NCI-H82 treated with DMSO at 0.1 percent for 48 hours (cell line): ENCODE results near the gene CFAP206.

Source experiments
- DNase-seq: peaks from one replicate; lab custom pipeline; 2025; ENCODE audit not compliant: unreplicated experiment; lab: John Stamatoyannopoulos, UW

CFAP206 gene, protein sequence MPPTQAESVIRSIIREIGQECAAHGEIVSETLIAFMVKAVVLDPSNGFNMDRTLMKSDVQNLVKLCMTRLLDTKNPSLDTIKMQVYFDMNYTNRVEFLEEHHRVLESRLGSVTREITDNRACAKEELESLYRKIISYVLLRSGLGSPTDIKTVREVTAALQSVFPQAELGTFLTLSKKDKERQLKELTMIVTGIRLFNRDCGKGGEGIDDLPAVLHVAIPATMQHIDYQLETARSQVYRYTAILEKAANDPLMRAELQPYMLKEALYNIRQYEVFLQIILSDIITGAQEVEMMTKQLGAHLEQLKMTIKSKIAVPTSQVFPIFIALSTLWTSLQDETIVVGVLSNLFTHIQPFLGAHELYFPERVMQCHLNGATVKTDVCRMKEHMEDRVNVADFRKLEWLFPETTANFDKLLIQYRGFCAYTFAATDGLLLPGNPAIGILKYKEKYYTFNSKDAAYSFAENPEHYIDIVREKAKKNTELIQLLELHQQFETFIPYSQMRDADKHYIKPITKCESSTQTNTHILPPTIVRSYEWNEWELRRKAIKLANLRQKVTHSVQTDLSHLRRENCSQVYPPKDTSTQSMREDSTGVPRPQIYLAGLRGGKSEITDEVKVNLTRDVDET

DNA sequence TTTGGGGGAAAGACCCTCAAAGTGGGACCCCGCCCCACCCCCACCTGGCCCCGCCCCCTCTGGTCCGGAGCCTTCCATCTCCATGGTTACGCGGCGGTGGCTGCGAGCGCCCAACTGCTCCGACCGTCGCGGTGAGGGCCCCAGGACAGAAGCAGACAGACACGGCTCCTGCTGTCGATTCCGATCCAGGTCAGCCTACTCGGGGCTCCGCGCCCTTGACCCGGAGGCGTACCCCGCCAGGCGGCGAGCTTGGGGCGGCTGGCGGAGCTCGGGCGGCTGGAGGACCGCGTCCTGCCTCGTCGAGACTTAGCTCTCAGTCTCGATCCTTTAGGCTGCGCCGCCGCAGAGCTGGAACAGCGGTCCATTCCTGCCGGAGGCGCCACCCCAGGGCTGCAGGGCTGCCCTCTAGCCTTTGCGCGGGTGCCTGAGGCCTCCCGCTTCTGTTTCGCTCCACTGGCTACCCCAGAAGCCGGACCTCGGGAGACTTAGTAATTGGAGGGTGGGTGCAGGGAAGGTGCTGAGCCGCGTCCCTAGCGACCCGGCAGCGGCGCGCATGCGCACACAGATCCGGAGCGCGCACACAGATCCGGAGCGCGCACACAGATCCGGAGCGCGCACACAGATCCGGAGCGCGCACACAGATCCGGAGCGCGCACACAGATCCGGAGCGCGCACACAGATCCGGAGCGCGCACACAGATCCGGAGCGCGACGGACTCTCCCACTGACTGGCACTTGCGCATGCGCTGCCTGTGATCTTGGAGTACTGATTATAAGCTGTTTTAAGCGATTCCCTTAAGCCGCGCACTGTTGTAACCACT, at the start of gene CFAP206:
Gene CFAP206 (plus strand): TSS at position 72 of the 820 bp plus-strand sequence. CDS start 1,868 bp downstream, outside the sequence.
- DNase-seq: peak; percentile 72

DNA sequence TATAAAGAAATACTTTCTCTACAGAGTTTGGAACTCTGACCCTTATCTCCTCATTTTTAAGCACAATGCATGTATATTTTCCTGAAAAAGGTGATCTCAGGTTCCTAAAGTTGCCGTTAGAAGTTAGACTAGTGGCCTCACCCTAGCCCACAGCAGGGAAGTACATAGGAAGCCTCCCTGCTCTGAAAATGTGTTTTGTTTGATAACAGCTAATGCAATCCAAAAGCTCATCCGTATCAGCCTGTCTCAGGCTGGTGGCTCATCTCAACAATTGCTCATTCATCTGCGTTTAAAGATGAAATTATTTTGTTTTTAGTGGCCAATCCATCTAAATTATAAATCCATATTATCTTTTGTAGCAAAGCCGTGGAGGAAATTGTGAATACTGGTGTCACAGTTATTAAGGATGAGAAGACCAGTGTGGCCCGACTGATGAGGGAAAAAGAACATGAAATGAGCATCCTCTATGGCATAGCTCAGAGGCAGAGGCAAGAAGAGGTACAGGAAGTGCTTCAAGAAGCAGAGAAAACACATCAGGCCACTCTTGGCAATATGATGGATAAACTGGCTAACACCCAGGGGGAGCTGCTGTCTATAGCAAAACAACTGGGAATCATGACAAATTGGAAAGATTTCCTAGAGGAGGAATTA, 43.0 kb upstream of the CFAP206 start:
- no peak for DNase-seq

DNA sequence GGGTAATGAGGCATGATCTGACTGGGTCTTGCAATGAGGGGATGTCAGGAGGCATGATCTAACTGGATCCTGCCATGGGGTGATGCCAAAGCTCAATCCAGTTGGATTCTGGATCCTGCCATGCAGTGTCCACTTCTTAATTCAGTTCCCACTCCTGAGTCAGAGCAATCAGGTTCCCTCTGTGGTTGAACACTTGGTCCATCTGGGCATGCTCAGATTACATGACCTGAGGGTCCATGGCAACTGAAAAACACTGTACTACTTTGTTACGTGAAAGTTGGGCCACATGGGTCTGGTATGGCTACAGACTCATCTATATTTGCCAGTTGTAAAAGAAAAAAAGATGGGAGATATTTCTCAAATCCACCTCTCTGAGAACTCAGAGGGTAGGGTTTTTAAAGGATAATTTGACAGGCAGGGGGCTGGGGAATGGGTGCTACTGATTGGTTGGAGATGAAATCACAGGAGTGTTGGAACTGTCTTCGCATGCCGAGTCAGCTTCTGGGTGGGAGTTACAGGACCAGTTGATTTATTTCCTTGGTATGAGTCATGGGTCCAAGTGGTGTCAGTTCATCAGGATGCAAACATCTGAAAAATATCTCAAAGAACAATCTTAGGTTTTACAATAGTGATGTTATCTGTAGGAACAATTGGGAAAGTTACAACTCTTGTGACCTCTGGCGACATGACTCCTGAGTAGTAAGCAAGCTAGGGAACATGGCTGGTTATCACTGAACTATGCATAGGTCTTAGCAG, 41.5 kb upstream of the CFAP206 start:
- DNase-seq: no peak

DNA sequence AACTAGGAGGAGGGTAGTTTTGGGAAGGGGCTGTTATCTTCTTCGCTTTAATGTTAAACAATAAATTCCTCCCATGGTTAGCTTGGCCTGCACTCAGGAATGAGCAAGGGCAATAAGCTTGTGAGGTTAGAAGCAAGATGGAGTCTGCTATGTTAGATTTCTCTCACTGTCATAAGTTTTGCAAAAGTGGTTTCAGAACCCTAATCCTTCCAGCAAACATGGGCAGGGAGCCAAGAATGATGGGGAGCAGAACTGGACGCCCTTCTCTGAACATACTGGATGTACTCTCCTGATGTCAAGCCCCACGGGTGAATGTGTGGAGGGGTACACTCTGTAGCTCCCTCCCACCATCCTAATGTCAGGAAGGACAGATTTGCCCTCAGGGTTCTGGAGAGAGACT, 40.9 kb upstream of the CFAP206 start:
- DNase-seq: no peak

DNA sequence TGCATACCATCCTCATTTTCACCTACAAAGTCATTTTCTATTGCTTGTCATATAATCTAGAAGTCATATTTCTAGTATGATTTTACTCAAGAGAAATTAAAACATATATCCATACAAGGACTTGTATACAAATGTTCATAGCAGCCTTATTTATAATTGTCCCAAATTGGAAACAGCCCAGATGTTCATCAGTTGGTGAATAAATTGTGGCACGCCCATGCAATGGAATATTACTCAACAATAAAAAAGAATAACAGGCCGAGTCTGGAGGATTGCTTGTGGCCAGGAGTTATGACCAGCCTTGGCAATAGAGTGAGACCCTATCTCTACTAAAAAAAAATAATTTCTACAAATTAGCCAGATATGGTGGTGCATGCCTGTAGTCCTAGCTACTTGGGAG, 34.4 kb upstream of the CFAP206 start:
- DNase-seq: no peak

DNA sequence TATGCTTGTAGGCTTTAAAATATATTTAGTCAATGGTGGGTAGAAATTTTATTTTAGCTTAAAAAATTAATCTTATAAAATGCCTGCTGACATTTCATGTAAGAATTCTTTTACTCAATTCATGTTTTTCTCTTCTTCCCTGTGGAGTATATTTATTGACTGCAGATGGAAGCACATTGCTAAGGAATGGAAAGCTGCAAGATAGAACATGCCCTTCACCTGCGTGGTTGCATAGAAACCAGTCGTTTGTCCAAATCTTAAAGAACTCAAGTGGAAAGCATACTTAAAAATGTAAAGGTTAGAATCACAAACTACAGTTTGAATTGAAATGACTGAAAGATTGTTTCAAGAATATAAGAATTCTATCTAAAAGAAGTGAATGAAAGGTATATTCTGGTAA, 32.5 kb upstream of the CFAP206 start:
- DNase-seq: no peak

DNA sequence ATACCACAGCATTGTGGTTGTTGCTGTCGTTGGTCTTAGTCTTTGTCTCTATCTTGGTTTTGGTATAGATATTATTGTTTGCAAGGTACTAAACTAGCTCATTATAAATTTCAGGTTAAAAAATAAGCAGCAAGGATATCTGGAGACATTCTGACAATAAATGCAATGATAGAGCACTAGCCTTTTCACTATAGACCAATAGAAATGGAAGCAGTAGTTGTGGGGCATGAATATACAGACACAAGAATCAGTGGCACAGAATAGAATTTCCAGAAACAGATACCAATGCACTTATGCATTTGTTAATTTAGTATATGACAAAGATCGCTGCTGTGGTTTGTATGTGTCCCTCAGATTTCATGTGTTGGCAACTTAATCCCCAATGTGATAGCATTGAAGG, 31.1 kb upstream of the CFAP206 start:
- no peak for DNase-seq

DNA sequence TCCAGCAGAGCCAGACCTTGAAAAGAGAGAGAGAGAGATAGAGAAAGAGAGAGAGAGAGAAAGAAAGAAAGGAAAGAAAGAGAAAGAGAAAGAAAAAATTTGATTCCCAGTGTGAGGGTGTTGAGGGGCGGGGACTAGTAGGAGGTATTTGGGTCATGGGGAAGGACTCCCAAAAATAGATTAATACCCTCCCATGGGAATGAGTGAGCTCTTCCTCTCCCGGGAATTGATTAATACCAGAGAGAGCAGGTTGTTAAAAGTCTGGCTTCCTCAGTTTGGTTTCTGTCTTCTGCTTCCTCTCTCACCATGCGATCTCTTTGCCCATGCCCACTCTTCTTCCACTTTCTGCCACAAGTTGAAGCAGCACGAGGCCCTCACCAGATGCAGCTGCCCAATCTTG, 28.8 kb upstream of the CFAP206 start:
- DNase-seq: no peak

DNA sequence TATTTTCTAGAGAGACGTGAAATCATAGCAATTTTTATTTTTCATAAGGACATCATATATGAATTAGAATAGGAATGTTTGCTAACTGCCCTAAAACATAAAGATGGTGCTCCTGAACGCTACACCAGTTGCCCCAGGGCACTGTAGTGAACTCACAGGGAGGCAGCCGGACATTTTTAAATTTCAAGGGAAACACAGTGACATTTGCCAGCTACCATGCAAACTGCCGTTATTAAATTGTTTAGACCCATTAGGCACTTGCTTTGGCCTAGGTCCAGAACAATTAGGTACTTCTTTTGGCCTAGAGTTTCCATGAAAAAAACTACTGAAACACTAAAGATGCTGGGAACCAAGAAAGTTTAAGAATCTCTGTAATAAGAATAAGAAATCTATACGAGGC, 24.9 kb upstream of the CFAP206 start:
- DNase-seq: no peak

DNA sequence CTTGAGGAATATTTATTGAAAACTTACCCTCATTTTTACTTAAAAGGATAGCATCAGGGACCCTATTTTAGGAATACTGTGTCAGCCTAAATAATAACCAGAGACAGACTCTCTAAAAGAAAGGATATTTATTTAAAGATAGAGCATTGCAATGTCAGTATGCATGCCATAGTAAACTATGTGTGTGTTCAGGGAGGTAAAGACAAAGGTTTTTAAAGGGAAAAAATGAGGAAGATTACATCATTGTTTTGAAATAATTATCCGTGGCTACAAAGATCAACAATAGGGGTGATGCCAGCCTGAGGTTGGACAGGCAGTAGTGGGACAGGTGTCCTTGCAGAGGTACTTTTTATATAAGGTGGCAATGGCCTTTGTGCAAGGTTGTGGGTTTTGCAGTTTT, 23.7 kb upstream of the CFAP206 start:
- DNase-seq: no peak

DNA sequence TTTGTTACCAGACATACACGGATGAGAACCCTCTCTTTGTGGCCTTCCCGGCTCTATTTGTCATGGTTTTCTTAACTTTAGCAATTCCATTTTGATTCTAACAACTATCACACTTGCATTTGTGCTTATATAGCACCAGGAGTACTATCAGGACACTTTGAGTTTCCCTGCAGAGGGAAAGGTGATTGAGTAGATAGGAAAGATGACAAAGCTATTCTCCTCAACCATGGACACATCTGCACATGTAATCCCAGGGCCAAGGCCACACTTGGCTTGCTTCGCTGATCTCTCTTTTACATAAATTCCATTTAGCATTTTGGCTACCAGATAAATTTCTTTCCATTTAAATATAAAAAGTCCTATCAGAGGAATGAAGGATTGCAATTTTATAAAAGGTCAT, 23.3 kb upstream of the CFAP206 start:
- no peak for DNase-seq

DNA sequence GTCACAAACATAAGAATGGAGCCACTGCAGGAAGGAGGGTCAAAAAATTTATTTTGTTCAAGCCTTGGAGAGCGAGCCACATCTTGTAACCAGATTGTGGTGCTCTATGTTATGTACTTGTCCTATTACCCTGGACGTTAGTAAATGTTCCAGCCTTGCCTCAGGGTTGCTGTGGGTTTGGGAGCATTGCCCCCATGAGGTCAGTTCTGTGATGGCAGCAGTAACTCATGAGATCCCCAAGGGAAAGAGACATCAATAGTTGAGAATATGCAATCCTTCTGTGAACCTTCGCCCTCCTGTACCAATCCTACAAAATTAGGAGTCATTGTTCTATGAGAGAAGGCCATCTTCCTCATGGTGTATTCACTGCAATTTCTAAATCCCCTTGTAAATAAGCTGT, 16.4 kb upstream of the CFAP206 start:
- DNase-seq: no peak

DNA sequence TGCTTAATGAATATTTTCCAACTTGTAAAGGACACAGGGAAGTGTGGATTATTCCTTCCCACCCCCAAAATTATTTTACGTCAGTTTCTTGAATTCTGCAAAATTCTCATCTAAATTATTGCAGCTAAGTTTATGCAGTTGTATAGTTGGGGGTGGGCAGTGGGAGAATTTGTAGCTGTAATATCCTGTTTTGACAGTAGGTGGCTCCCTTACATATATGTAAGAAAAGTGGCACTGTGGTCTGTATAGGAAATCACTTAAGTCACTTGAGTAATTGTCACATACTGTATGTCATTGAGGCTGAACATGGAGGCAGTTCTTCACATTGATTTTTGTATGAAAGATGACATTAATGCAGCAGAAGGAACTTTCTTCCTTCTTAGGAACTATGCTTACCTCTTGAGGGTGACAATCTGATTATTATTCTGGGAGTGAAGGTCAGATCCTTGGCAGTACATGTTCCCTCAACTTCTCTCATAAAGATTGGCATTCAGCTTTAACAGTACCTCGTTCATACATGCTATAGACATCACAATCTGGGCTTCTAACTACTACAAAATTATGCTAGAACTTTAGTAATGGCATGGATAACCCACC, 14.6 kb upstream of the CFAP206 start:
- peak; percentile 26 for DNase-seq

DNA sequence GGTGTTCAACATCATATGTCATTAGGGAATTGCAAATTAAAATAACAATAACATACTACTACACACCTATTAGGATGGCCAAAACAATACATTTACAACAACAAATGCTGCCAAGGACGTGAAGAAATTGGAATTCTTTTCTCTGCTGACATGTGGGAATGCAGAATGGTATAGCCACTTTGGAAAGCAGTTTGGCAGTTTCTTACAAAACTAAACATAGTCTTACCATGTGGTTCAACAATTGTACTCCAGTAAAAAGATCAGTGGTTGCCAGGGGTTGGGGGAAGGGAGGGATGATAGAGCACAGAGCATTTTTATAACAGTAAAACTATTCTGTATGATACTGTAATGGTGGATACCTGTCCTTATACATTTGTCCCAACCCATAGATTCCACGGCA, 12.3 kb upstream of the CFAP206 start:
- no peak for DNase-seq

DNA sequence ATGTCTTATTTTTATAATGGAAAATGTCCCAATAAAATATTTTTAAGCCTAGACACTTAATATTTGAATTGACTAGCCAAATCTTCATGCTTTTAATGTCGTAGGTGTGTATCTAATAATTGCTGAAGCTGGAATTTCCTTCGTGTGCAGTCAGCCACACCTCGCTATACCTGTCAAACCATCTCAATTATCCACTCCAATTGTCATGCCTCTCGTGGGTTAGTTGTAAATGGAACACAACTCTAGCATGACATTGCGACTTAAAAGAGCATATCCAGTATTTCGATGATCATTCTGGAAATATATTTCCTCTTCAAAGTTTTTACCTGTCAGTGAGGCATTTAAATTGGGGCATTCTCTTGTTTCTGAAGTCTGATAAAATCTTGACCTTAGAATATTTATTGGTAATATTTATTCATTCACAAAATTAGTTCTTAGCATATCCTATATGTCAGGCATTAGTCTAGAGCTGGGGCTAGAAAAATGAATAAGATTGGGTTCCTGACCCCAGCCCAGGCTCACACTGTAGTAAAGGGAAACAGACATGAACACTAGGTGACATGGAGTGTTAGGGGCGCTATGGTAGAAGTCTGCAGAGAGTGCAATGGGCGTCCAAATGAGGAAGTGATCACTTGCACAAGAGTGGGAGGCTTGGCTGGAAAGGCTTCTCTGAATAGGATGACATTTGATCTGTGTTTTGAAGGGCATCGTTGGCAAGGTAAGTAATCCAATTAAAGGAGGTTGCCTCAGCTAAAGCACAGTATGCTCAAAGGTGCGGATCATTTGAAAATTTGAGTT, 11.0 kb upstream of the CFAP206 start:
- DNase-seq: peak; percentile 42

DNA sequence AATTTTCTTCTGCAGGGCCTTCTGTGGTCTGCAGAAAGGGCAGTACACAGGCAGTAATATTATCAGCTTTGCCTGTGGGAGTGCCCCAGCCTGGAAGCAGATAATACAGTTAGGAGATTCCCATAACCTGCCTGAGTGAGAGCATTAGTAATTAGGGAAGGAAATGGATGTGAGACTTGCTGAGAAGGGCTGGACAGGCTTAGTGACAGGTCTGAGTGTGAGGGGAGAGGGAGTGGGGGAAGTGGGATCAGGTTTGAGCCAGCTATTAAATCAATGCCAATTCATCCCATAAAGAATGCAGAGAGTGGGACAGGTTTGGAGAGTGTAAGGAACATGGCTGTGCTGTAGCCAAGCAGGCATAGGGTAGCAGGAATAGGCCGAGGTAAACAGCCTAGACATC, 10.1 kb upstream of the CFAP206 start:
- peak; percentile 80 for DNase-seq

DNA sequence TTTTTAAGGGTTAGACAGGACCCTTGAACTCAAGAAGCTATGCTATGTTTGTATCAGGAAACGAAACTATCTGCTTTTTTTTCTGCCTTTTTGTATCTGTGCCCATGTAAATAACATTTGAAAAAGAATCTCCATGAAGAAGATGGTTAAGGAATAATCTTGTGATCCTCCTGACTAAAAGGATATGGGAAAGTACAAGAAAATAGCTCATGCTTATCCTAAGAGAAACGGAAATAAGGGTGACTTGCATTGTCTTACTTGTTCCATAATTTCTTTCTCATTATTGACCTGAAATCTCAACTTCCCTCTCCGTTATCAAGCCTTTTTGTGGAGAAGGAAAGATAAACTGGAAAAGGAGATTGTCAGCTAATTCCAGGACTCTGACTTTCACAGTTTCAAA, 5.9 kb upstream of the CFAP206 start:
- DNase-seq: no peak

DNA sequence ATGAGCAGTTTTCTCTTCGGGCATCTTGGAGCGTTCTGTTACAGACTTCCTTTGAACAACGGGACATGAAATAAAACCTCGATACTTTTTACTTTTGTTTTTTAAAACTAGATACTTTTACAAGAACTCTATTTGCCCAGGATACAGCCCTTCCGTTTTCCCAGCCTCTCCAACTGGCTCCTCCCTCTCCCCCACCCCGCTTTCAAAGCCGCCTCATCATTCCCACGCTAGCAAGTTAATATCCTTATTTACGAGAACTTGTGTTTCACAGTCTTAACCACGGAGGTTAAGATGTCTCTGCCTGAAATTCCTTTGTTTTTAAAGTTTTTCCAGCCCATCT, 241 bp upstream of the CFAP206 start:
- peak; percentile 40 for DNase-seq

DNA sequence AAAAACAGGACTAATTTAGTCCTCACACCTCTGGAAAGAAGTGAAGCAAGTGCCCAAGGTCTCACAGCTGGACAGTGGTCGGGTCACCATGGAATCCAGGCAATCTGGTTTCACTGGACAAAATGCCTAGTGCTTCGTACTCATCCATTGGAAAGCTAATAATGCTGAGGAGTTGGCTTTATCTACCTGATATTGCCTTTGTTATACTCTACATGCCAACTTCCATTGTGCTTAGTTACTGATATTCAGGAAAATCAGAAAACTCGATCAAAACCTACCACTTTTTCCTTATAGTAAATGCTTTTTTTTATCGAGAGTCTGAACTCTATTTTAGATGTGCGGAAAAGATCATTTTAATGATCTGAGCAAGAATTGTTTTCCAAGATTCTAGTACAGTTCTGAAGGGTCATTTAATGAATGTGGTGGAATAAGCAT, 966 bp downstream of the CFAP206 start:
- DNase-seq: peak; percentile 39

DNA sequence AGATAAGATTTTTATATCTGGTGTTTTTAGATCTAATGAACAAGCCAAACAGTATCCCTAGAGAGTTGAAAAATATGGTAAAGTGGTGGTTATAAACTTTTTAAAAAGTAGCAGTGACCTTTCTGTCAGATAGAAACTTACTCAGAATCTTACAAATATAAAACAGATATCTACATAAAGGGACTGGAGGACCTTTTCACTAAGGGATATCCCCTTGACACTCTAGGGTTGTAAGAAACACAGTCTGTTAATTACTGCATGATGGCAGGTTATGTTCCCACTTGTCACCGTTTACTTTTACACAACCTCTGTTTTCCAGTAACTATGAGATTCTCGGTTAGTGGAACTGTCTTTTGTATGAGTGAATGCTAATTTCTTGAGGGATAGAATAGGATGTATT, 11.5 kb downstream of the CFAP206 start:
- DNase-seq: no peak
